Activated CD8-positive, alpha-beta T cell treated with anti-CD3 and anti-CD28 coated beads, Interleukin-2, amount 10 ng/mL, durations not matched to agents 7 days and 5 days (primary cell): Measurements from ENCODE around the gene DHRS3. TPM values are rescaled to one million over a fixed set of nuclear protein-coding genes. Genes with fewer than 3 reads are reported as not detected.
A peak's percentile ranks its signal among the peaks of the same experiment; 100 is the strongest.

Experiments used
- ATAC-seq: fragments of 150-1000 bp; cut with Tn5 transposase; one replicate; pipeline ENCODE4 v1.10.0; 2021; ENCODE audit warnings: moderate library complexity
- CTCF ChIA-PET: fragments of 350-600 bp; sonication (Branson Sonifier 250); formaldehyde crosslinking; loops from one replicate; lab custom pipeline; 2021; ENCODE audit warnings: antibody characterized with exemption; lab: Charles Lee
- POLR2A ChIA-PET: fragments of 350-600 bp; sonication (Branson Sonifier 250); formaldehyde crosslinking; loops from one replicate; lab custom pipeline; 2021; ENCODE audit warnings: antibody characterized with exemption; lab: Charles Lee
- DNase-seq: peaks from one replicate; pipeline ENCODE4 v3.0.0-alpha.2; 2020
- H3K27ac Mint-ChIP-seq: one replicate; pipeline ENCODE4 v1.8.0; 2021; ENCODE audit warnings: mild to moderate bottlenecking, mixed read lengths
- H3K27me3 Mint-ChIP-seq: one replicate; pipeline ENCODE4 v1.8.0; 2021; ENCODE audit warnings: low read depth, mixed read lengths
- H3K36me3 Mint-ChIP-seq: one replicate; pipeline ENCODE4 v1.8.0; 2021; ENCODE audit warnings: low read depth, mixed read lengths
- H3K4me1 Mint-ChIP-seq: one replicate; pipeline ENCODE4 v1.8.0; 2021; ENCODE audit warnings: low read depth, mixed read lengths
- H3K4me3 Mint-ChIP-seq: one replicate; pipeline ENCODE4 v1.8.0; 2021; ENCODE audit warnings: mild to moderate bottlenecking, mixed read lengths
- H3K9me3 Mint-ChIP-seq: one replicate; pipeline ENCODE4 v1.8.0; 2022; ENCODE audit warnings: mixed read lengths; ENCODE audit not compliant: insufficient read depth
- total RNA-seq, 2 experiments: library from RNA; stranded (reverse); gene quantifications; one replicate each; pipeline ENCODE4 v1.2.3, GENCODE V29; 2021

Gene DHRS3
- total RNA-seq, 2 experiments from 2014 or later: 86.8 to 89.5 TPM

GRCh38 chr1:12596007-12596821 lies 21.8 kb downstream of the DHRS3 start:
- peaks cover 65% of the 10 kb centered on the region for H3K4me1 Mint-ChIP-seq
- ATAC-seq: peak; percentile 27
- ChIA-PET POLR2A (interaction anchor here (0.8 to 1.4 kb wide), 4 partner anchors 8 to 85 kb away, joined by 3 to 5 read pairs (median 4); partner anchors contain the start of gene DHRS3), CTCF (interaction anchor here (2.8 kb wide), 1 partner anchor 22 kb away, joined by 12 read pairs; the partner anchor contains the start of gene DHRS3)
- no peak overlapping the region for H3K4me3 Mint-ChIP-seq
- H3K27ac Mint-ChIP-seq: no peak overlapping the region
- DNase-seq: peak; percentile 28
- H3K27me3 Mint-ChIP-seq: no peaks in the 10 kb centered on the region
- H3K9me3 Mint-ChIP-seq: no peaks in the 10 kb centered on the region
- peaks cover 45% of the 10 kb centered on the region for H3K36me3 Mint-ChIP-seq

DNA sequence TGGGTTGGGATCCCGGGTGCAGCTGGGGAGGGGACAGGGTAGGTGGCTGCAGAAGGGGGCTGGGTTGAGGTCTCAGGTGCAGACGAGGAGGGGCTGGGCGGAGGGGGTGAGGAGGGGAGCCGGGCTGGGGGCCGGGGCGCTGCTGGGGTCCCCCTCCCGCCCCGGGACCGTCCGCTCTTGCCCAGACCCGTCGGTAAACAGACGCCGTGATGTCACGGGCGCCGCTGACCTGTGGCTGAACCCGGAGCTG lies 22.3 kb downstream of the DHRS3 start:
- H3K27me3 Mint-ChIP-seq: no peaks in the 10 kb centered on the region
- H3K9me3 Mint-ChIP-seq: no peaks in the 10 kb centered on the region
- POLR2A ChIA-PET: interaction anchor here (0.8 to 1.4 kb wide), 3 partner anchors 8 to 85 kb away, joined by 3 to 5 read pairs (median 3); no protein-coding TSS in a partner anchor
- H3K4me3 Mint-ChIP-seq: no peak overlapping the region
- peaks cover 49% of the 10 kb centered on the region for H3K36me3 Mint-ChIP-seq
- ATAC-seq: no peak
- no peak overlapping the region for H3K27ac Mint-ChIP-seq
- H3K4me1 Mint-ChIP-seq: peaks cover 60% of the 10 kb centered on the region
- CTCF ChIA-PET: interaction anchor here (2.8 kb wide), 1 partner anchor 23 kb away, joined by 12 read pairs; the partner anchor contains the start of gene DHRS3
- DNase-seq: no peak

DNA sequence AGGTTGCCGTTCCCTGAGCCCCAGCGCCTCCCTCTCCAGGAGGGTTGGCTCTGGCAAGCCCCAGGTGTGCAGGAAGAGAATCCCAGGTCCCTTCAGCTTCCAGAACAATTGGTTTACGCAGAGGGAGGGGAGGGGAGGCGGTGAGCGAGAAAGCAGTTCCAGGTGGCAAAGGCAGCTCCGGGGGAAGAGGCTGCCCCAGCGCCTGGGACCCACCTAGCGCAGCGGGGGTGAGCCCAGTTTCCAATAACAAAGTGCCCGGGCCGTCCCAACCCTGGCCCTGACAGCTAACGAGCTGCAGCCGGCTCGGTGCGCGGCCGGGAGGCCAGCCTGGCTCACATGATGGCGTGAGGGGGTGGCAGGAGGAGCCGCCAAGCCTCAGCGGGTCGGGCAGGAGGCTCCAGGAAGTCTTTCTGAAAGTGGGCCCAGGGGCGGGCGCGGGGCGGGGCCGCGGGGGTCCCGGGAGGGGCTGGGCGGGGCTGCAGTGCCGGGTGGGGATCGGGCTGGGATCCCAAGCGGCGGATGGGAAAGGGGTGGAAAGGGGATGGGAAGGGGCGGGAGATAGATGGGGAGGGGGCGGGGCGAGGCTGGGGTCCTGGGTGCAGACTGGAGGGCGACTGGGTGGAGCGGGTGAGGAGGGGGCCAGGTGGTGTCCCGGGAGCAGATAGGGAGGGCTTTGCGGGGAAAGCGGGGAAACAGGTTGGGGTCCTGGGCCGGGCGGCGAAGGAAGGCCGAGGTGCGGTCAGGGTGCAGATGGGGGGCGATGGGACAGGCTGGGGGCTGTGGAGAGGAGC lies 22.8 kb downstream of the DHRS3 start:
- Mint-ChIP-seq H3K36me3 (peaks cover 44% of the 10 kb centered on the region), H3K27me3 (no peaks in the 10 kb centered on the region), H3K9me3 (no peaks in the 10 kb centered on the region), H3K4me3 (peak overlapping the region; percentile 65), H3K4me1 (peaks cover 56% of the 10 kb centered on the region), H3K27ac (peak overlapping the region; percentile 84)
- peak; percentile 64 for ATAC-seq
- ChIA-PET POLR2A (interaction anchor here (1.3 to 1.4 kb wide), 2 partner anchors 9 to 84 kb away, joined by 3 to 5 read pairs; no protein-coding TSS in a partner anchor), CTCF (interaction anchor here (0.8 to 2.8 kb wide), 3 partner anchors 21 to 64 kb away, joined by 3 to 12 read pairs (median 4); partner anchors contain the start of gene DHRS3)
- DNase-seq: peak; percentile 48

DNA sequence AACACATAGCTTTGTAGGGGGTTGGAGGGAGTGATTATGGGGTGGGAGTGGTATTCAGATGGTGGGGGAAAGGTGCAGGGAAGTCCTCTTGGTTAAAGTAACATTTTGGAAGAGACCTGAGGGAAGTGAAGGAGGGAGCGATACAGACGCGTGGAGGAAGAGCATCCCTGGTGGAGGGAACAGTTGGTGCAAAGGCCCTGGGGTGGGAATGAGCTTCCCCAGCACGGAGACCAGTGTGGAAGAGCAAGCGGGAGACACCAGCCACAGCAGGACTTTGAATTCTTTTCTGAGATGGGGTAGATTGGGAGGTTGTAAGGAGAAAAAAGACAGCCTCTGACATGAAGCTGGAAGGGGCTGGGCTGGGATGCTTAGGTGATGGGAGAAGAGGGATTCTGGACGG lies 23.5 kb downstream of the DHRS3 start:
- peaks cover 42% of the 10 kb centered on the region for H3K36me3 Mint-ChIP-seq
- ChIA-PET CTCF (interaction anchor here (0.7 to 2.8 kb wide), 4 partner anchors 22 to 316 kb away, joined by 3 to 12 read pairs (median 4); partner anchors contain the start of gene DHRS3), POLR2A (interaction anchor here (1.4 kb wide), 1 partner anchor 84 kb away, joined by 5 read pairs; no protein-coding TSS in a partner anchor)
- H3K4me3 Mint-ChIP-seq: peak overlapping the region; percentile 65
- H3K27me3 Mint-ChIP-seq: no peaks in the 10 kb centered on the region
- H3K4me1 Mint-ChIP-seq: peaks cover 52% of the 10 kb centered on the region
- H3K9me3 Mint-ChIP-seq: no peaks in the 10 kb centered on the region
- ATAC-seq (no peak), DNase-seq (no peak)
- H3K27ac Mint-ChIP-seq: peak overlapping the region; percentile 84

- Mint-ChIP-seq H3K4me1 (peaks cover 49% of the 10 kb centered on the region), H3K4me3 (no peak overlapping the region), H3K9me3 (no peaks in the 10 kb centered on the region), H3K27ac (peak overlapping the region; percentile 84), H3K27me3 (no peaks in the 10 kb centered on the region), H3K36me3 (peaks cover 42% of the 10 kb centered on the region)
- ChIA-PET CTCF (no interaction called here), POLR2A (no interaction called here)
- DNase-seq (no peak), ATAC-seq (no peak)
Measured at GRCh38 chr1:12593621-12594066, 24.4 kb downstream of the DHRS3 start.

DNA sequence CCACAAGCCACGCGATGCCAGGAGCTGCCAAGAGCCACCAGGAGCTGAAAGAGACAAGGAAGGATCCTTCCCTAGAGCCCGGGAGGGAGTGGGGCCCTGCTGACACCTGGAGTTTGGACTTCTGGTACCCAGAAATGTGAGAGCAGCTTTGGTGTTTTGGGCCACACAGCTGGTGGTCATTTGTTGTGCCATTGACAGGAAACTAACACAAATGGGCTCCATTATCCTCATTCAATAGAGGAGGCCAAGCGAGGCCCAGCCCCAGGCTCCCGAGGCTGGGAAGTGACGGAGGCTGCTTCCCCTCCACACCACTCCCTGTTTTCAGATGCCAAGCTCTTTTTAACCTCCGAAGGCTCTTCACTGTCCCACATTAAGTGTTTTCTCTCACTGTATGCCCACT lies 25.5 kb downstream of the DHRS3 start:
- H3K27me3 Mint-ChIP-seq: no peaks in the 10 kb centered on the region
- CTCF ChIA-PET: interaction anchor here (0.9 to 1.8 kb wide), 2 partner anchors 9 to 320 kb away, joined by 3 to 5 read pairs; no protein-coding TSS in a partner anchor
- no peak overlapping the region for H3K4me3 Mint-ChIP-seq
- POLR2A ChIA-PET: no interaction called here
- DNase-seq (no peak), ATAC-seq (no peak)
- H3K27ac Mint-ChIP-seq: peak overlapping the region; percentile 44
- H3K4me1 Mint-ChIP-seq: peaks cover 49% of the 10 kb centered on the region
- no peaks in the 10 kb centered on the region for H3K9me3 Mint-ChIP-seq
- peaks cover 50% of the 10 kb centered on the region for H3K36me3 Mint-ChIP-seq

DNA sequence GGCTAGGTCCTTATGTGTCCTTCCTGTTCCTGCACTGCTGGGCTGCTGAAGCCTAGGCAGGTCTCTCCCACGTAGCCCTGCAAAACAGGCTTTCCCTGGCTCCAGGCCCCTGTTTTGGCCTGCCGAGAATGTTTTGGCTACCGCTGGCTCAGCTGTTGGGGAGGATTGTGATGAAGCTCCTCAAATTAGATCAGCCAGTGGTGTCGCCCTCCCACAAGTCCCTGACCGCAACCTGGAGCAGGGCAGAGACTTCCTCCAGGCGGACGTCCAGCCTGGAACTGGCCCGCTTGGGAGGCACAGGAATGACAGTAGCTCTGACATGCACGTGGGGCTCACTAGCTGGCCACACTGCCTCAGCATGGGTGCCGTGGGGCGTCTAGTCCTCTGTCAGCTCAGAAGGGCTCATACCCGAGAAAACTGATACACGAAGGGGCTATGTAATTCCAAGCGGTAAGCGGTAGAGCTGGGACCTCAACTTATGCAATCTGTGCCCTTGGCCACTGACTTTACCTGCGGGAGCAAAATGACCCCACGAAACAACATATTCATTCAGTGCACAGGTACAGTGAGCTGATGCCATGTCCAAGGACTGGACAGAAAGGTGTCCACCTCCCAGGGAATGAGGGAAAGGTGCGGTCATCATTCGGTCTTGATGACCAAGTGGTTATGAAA lies 26.6 kb downstream of the DHRS3 start:
- ATAC-seq (no peak), DNase-seq (no peak)
- H3K4me3 Mint-ChIP-seq: no peak overlapping the region
- H3K9me3 Mint-ChIP-seq: no peaks in the 10 kb centered on the region
- POLR2A ChIA-PET: no interaction called here
- CTCF ChIA-PET: interaction anchor here (1.1 to 1.8 kb wide), 2 partner anchors 10 to 27 kb away, joined by 3 to 5 read pairs; partner anchors contain the start of gene DHRS3
- H3K36me3 Mint-ChIP-seq: peaks cover 53% of the 10 kb centered on the region
- H3K27ac Mint-ChIP-seq: no peak overlapping the region
- peaks cover 44% of the 10 kb centered on the region for H3K4me1 Mint-ChIP-seq
- no peaks in the 10 kb centered on the region for H3K27me3 Mint-ChIP-seq

- Mint-ChIP-seq H3K27ac (no peak overlapping the region), H3K4me1 (peaks cover 24% of the 10 kb centered on the region), H3K9me3 (no peaks in the 10 kb centered on the region), H3K4me3 (no peak overlapping the region), H3K27me3 (no peaks in the 10 kb centered on the region), H3K36me3 (peaks cover 44% of the 10 kb centered on the region)
- CTCF ChIA-PET: interaction anchor here (0.7 kb wide), 1 partner anchor 13 kb away, joined by 3 read pairs; no protein-coding TSS in a partner anchor
- DNase-seq (no peak), ATAC-seq (no peak)
- POLR2A ChIA-PET: no interaction called here
Measured at GRCh38 chr1:12588695-12589094, 29.3 kb downstream of the DHRS3 start.

DNA sequence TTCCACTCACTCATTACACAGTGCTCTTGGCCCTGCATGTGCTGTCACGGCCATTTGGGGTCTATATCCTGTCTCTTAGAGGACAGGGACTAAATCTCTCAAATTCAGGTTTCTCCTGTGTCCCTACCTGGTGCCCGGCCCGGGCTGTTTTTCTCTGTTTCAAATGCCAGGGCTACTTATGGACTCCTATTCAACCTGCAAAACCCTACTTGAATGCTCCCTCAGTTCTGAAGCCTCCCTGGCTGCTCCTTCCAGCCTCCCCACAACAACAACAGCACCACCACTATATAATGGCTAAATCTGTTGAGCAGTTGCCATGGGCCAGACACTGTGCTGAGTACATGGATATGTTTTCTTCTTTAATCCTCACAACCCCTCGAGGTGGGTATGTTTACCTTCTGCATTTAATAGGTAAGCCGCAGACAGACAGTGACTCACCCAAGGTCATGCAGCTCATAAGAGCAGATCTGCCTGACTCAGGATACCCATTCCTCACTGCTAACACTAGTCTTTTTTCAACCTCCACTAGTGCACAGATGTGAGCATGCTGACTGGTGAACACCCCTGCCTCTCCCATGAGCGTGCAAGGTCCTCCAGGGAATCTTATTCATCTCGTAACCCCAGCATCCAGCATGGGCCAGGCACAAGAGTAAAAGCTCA lies 29.9 kb downstream of the DHRS3 start:
- Mint-ChIP-seq H3K4me3 (no peak overlapping the region), H3K27me3 (no peaks in the 10 kb centered on the region), H3K9me3 (no peaks in the 10 kb centered on the region), H3K36me3 (peaks cover 44% of the 10 kb centered on the region), H3K4me1 (peaks cover 20% of the 10 kb centered on the region), H3K27ac (peak overlapping the region; percentile 53)
- ATAC-seq (no peak), DNase-seq (no peak)
- ChIA-PET CTCF (interaction anchor here (0.7 kb wide), 1 partner anchor 13 kb away, joined by 3 read pairs; no protein-coding TSS in a partner anchor), POLR2A (interaction anchor here (0.6 kb wide), 1 partner anchor 955 kb away, joined by 3 read pairs; no protein-coding TSS in a partner anchor)

DNA sequence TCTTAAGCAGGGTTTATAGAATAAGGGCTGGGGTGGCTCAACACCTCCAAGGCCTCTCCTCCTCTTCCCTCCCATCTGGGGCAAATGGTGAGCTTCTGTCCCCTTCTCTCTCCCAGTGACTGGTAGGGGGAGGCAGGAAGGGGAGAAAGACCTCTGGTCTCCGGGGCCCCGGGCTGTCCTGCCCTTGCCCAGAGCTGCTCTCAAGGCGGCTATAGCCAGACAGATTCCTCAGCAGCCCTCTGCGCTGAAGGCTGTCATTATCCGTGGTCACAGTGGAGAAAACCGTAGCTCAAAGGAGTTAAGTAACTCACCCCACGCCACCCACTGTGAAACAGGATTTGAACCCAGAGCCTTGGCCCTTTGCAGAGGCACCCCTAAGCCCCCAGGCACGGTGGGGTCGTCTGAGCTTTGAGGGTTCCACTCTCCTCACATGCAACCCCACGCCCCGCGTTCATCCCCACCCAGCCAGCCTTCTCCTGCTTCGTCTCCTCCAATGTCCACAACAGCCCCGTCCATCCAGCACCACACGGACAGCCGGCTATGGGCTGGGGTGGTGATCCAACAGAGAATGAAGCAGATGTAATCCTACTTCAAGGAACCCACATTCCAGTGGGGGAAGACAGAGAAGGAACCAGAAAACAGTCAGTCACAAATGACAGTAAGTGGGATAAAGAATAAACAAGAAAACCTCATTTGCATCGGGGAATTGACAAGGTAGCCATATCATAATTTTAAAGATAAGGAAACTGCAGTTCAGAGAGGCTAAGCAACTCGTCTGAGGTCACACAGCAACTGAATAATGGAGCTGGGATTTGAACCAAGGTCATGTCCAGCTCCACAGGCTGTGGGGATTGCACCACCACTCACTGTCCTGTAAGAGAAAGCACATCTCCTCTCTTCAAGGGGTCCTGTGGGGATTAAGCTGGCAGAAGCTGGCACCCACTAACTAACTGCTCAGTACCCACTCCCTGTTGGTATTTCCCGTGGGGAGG lies 31.8 kb downstream of the DHRS3 start:
- peaks cover 45% of the 10 kb centered on the region for H3K36me3 Mint-ChIP-seq
- DNase-seq (no peak), ATAC-seq (no peak)
- CTCF ChIA-PET: interaction anchor here (1.2 to 2.3 kb wide), 2 partner anchors 15 to 38 kb away, joined by 3 to 9 read pairs; no protein-coding TSS in a partner anchor
- no peak overlapping the region for H3K4me3 Mint-ChIP-seq
- no peaks in the 10 kb centered on the region for H3K9me3 Mint-ChIP-seq
- no peak overlapping the region for H3K27ac Mint-ChIP-seq
- POLR2A ChIA-PET: no interaction called here
- no peaks in the 10 kb centered on the region for H3K27me3 Mint-ChIP-seq
- peaks cover 14% of the 10 kb centered on the region for H3K4me1 Mint-ChIP-seq
